K562 (cell line): ENCODE measurements around the gene PARD3B. TPM values are rescaled to one million over a fixed set of nuclear protein-coding genes. Genes with fewer than 3 reads are reported as not detected.

ENCODE experiments used
- ATAC-seq: fragments of 200-7000 bp; cut with Tn5 transposase; 3 replicates; pipeline ENCODE4 v1.9.1; 2020; ENCODE audit warnings: moderate library complexity
- BruUV-seq: library from RNA; stranded (reverse); fragments of 400-500 nt; replicated peaks from 2 replicates; lab custom pipeline; 2021; lab: Mats Ljungman, UMichigan
- CTCF ChIA-PET: fragments of 300-600 bp; formaldehyde crosslinking; extraction: SDS; loops from one replicate; lab custom pipeline; 2021; ENCODE audit warnings: low intra/inter-chr PET ratio; lab: Yijun Ruan, JAX
- POLR2A ChIA-PET: fragments of 300-600, 350-650 bp; sonication (Branson Sonifier 250); formaldehyde crosslinking; extraction: SDS; loops from one replicate; lab custom pipeline; 2021; ENCODE audit warnings: antibody characterized with exemption, inconsistent platforms; lab: Yijun Ruan, JAX
- DNase-seq, 4 experiments: peaks; one replicate each; pipeline versions ENCODE4 v3.0.0 to v3.0.0-alpha.2; 2011 to 2018; ENCODE audit warnings: low spot score in 3 of 4, mixed read lengths in 3 of 4; ENCODE audit errors: extremely low read depth in 1 of 4
- FAIRE-seq: peaks from 2 replicates; lab custom pipeline; 2011; peaks lifted over from hg19 to GRCh38; lab: Jason Lieb, UNC
- H2AFZ ChIP-seq: 2 replicates; pipeline ENCODE4 v1.6.0; 2011; ENCODE audit warnings: low read depth, low read length, control low read depth, inconsistent platforms
- H3K27ac ChIP-seq: fragments of 200-600 bp; 3 replicates; pipeline ENCODE4 v1.8.0; 2011; ENCODE audit warnings: low read depth, mild to moderate bottlenecking, control low read depth, inconsistent platforms, low read length, moderate library complexity, mixed read lengths; ENCODE audit errors: extremely low read depth
- H3K27me3 ChIP-seq, 2 experiments: fragments of 300-600 bp in 1 of 2; 2 replicates in 1 of 2; 3 replicates in 1 of 2; pipeline versions ENCODE4 v1.6.0 to v1.8.0; 2011; ENCODE audit warnings: inconsistent platforms in 2 of 2, low read length in 2 of 2, mild to moderate bottlenecking in 1 of 2, mixed read lengths in 1 of 2, moderate library complexity in 1 of 2; ENCODE audit not compliant: control insufficient read depth in 2 of 2, insufficient read depth in 2 of 2
- H3K36me3 ChIP-seq: fragments of 300-600 bp; 3 replicates; pipeline ENCODE4 v1.8.0; 2011; ENCODE audit warnings: mild to moderate bottlenecking, low read length, inconsistent platforms; ENCODE audit not compliant: control insufficient read depth, insufficient read depth
- H3K4me1 ChIP-seq, 2 experiments: fragments of 200-600 bp in 1 of 2; replicated peaks in 1 of 2; 2 replicates in 1 of 2; 3 replicates in 1 of 2; pipeline versions ENCODE4 v1.5.1 to v1.8.0; 2011; ENCODE audit warnings: inconsistent platforms in 2 of 2, low read length in 2 of 2, mild to moderate bottlenecking in 1 of 2, mixed read lengths in 1 of 2, moderate library complexity in 1 of 2; ENCODE audit not compliant: control insufficient read depth in 2 of 2, insufficient read depth in 2 of 2
- H3K4me2 ChIP-seq: 2 replicates; pipeline ENCODE4 v1.6.1; 2011; ENCODE audit warnings: low read length, control low read depth, inconsistent platforms, mixed read lengths; ENCODE audit not compliant: insufficient read depth
- H3K4me3 ChIP-seq: fragments of 200-600 bp; sonication (generic), shearing (Covaris generic); 2 replicates; pipeline ENCODE4 v1.5.1; 2016; ENCODE audit warnings: control low read depth, inconsistent platforms
- H3K79me2 ChIP-seq: fragments of 200-600 bp; 3 replicates; pipeline ENCODE4 v1.8.0; 2011; ENCODE audit warnings: low read length, inconsistent platforms; ENCODE audit not compliant: control insufficient read depth, insufficient read depth
- H3K9ac ChIP-seq, 2 experiments: 2 replicates each; pipeline versions ENCODE4 v1.6.0 to v1.6.1; 2011; ENCODE audit warnings: low read depth in 2 of 2, low read length in 2 of 2, control low read depth in 1 of 2, inconsistent platforms in 1 of 2, mild to moderate bottlenecking in 1 of 2, mixed read lengths in 1 of 2; ENCODE audit not compliant: insufficient read depth in 1 of 2
- H3K9me1 ChIP-seq: one replicate; pipeline ENCODE4 v1.6.0; 2011; ENCODE audit warnings: inconsistent platforms, mild to moderate bottlenecking, low read length, moderate library complexity; ENCODE audit not compliant: control insufficient read depth, insufficient read depth
- H3K9me3 ChIP-seq: replicated peaks from 2 replicates; pipeline ENCODE4 v1.5.1; 2011; ENCODE audit warnings: low read depth, low read length, inconsistent platforms; ENCODE audit not compliant: control insufficient read depth, insufficient read depth
- H4K20me1 ChIP-seq: replicated peaks from 2 replicates; pipeline ENCODE4 v1.6.1; 2011; ENCODE audit warnings: low read length, inconsistent platforms, mixed read lengths; ENCODE audit not compliant: control insufficient read depth, insufficient read depth
- GTF2F1 ChIP-seq: IDR thresholded peaks from 2 replicates; pipeline ENCODE4 v1.6.1; 2011; ENCODE audit warnings: low read depth, low read length, improper control_type of control experiment
- NR2C1 ChIP-seq, 2 experiments: fragments of 450-650 bp; IDR thresholded peaks; 2 replicates each; pipeline ENCODE4 v1.6.1; 2017; ENCODE audit warnings: mild to moderate bottlenecking in 2 of 2, antibody characterized with exemption in 1 of 2, inconsistent platforms in 1 of 2, missing compliant biosample characterization in 1 of 2, missing genetic modification characterization in 1 of 2
- PHB2 ChIP-seq: fragments of 450-650 bp; IDR thresholded peaks from 2 replicates; pipeline ENCODE4 v1.6.1; 2017; ENCODE audit warnings: low read depth
- PHTF2 ChIP-seq: fragments of 250-450 bp; sonication (Bioruptor Pico); IDR thresholded peaks from 2 replicates; pipeline ENCODE4 v1.5.0; 2021; ENCODE audit warnings: mild to moderate bottlenecking
- TEAD1 ChIP-seq, 2 experiments: fragments of 450-650 bp in 1 of 2; sonication (generic) in 1 of 2; formaldehyde crosslinking; IDR thresholded peaks; 2 replicates each; pipeline versions ENCODE4 v1.4.0 to v1.8.0; 2020 to 2022; ENCODE audit warnings: mild to moderate bottlenecking in 2 of 2, missing genetic modification reagents in 1 of 2
- WGBS: fragments of 100-300 bp; shearing (Covaris generic); methylation state at CpG from one replicate; pipeline ENCODE4 v1.1.6; 2016; ENCODE audit warnings: low coverage, mixed read lengths; ENCODE audit not compliant: insufficient coverage; ENCODE audit errors: missing lambda C conversion rate; 5-methylcytosine and 5-hydroxymethylcytosine counted together
- in situ Hi-C: fragments of 300-500 bp; cut with MboI; formaldehyde crosslinking; loops from 4 replicates; pipeline ENCODE4 v1.15.0; 2018; ENCODE audit warnings: inconsistent platforms, mixed read lengths
- intact Hi-C: fragments of 100-400 bp; cut with micrococcal nuclease; formaldehyde crosslinking; loops from 2 replicates; pipeline ENCODE4 v1.14.2; 2022
- polyA plus RNA-seq, 8 experiments: library from polyadenylated mRNA; depleted of rRNA in 4 of 8; stranded (reverse) in 5 of 8; unstranded in 3 of 8; fragments of >200 nt; fragmentation: Nextera tagmentation in 2 of 8; fragmentation: Illumina TruSeq in 1 of 8; extraction: Ambion mirVana in 2 of 8; extraction: Trizol in 1 of 8; gene quantifications; 2 replicates each; pipeline versions ENCODE4 v1.2.1 to v1.2.3, GENCODE V29; 2011 to 2014; ENCODE audit warnings: inconsistent platforms in 1 of 8, missing spikeins in 1 of 8
- total RNA-seq, 7 experiments: library from RNA; depleted of rRNA in 6 of 7; stranded (reverse); fragments of >200 nt in 6 of 7; fragmentation: Illumina TruSeq in 2 of 7; extraction: Trizol in 2 of 7; gene quantifications; 2 replicates each; pipeline versions ENCODE4 v1.2.1 to v1.2.3, GENCODE V29; 2011 to 2021; ENCODE audit warnings: low replicate concordance in 1 of 7
- TF ChIP-seq, protein P1 (sequence below): sonication (generic); formaldehyde crosslinking; IDR thresholded peaks from 2 replicates; pipeline ENCODE4 v1.8.1; 2023; ENCODE audit warnings: missing genetic modification reagents, mild to moderate bottlenecking, borderline replicate concordance
- TF ChIP-seq, protein P2 (sequence below), 3 experiments: fragments of 200-800 bp in 1 of 3; sonication (Bioruptor generic) in 1 of 3; sonication (generic) in 1 of 3; formaldehyde crosslinking in 1 of 3; IDR thresholded peaks; 2 replicates each; pipeline versions ENCODE4 v1.6.1 to v1.8.0; 2016 to 2022; ENCODE audit warnings: mild to moderate bottlenecking in 2 of 3, missing compliant biosample characterization in 2 of 3, missing genetic modification characterization in 2 of 3, missing genetic modification reagents in 1 of 3

PARD3B gene
- total and polyA plus RNA-seq, 9 of the 15 experiments (the other 6 are each of a cell fraction or from before 2014, with no cell fraction given): 0.15 to 3.0 (median 1.1) TPM

DNA sequence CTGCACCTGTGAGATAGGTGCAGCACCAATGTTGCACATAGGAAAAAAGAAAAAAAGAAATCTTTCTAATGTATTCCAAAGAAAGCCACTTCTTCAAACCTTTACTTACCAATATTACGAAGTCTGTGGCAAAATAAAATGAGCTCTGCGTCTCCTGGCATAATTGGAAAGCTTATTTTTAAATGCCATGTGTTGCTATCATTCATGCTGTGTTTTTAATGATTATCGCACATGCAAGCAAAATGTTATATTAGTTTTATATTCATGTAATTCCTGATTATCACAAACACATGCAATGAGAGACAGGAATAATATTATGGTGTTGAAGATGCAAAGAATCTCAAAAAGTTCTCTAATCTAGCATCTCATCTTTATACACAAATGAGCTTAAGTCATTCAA is 47.0 kb upstream of the PARD3B start:
- intact Hi-C loops (no loop called here), in situ Hi-C loops (no loop called here)
- no TSS peak for BruUV-seq
- no peak overlapping the region for H3K9ac ChIP-seq
- no peak for FAIRE-seq
- no peak for ATAC-seq
- H3K79me2 ChIP-seq: no peaks in the 10 kb centered on the region
- no peak overlapping the region for H3K4me2 ChIP-seq
- H3K27me3 ChIP-seq: no peaks in the 10 kb centered on the region
- no peak for TF ChIP-seq GTF2F1
- TF ChIP-seq, protein P1, sequence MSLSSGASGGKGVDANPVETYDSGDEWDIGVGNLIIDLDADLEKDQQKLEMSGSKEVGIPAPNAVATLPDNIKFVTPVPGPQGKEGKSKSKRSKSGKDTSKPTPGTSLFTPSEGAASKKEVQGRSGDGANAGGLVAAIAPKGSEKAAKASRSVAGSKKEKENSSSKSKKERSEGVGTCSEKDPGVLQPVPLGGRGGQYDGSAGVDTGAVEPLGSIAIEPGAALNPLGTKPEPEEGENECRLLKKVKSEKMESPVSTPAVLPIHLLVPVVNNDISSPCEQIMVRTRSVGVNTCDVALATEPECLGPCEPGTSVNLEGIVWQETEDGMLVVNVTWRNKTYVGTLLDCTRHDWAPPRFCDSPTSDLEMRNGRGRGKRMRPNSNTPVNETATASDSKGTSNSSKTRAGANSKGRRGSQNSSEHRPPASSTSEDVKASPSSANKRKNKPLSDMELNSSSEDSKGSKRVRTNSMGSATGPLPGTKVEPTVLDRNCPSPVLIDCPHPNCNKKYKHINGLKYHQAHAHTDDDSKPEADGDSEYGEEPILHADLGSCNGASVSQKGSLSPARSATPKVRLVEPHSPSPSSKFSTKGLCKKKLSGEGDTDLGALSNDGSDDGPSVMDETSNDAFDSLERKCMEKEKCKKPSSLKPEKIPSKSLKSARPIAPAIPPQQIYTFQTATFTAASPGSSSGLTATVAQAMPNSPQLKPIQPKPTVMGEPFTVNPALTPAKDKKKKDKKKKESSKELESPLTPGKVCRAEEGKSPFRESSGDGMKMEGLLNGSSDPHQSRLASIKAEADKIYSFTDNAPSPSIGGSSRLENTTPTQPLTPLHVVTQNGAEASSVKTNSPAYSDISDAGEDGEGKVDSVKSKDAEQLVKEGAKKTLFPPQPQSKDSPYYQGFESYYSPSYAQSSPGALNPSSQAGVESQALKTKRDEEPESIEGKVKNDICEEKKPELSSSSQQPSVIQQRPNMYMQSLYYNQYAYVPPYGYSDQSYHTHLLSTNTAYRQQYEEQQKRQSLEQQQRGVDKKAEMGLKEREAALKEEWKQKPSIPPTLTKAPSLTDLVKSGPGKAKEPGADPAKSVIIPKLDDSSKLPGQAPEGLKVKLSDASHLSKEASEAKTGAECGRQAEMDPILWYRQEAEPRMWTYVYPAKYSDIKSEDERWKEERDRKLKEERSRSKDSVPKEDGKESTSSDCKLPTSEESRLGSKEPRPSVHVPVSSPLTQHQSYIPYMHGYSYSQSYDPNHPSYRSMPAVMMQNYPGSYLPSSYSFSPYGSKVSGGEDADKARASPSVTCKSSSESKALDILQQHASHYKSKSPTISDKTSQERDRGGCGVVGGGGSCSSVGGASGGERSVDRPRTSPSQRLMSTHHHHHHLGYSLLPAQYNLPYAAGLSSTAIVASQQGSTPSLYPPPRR (CRISPR knock-in tag): no peak
- no peak for TF ChIP-seq NR2C1 (IDR thresholded peaks at IDR 0.05)
- no peak for TF ChIP-seq NR2C1 (tag; IDR thresholded peaks at IDR 0.05)
- no peak for TF ChIP-seq TEAD1 (CRISPR knock-in tag; IDR thresholded peaks at IDR 0.05)
- TF ChIP-seq PHB2: no peak
- TF ChIP-seq, protein P2, sequence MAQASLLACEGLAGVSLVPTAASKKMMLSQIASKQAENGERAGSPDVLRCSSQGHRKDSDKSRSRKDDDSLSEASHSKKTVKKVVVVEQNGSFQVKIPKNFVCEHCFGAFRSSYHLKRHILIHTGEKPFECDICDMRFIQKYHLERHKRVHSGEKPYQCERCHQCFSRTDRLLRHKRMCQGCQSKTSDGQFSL (CRISPR knock-in tag; IDR thresholded peaks at IDR 0.05): no peak
- TF ChIP-seq, protein P2 (tag; IDR thresholded peaks at IDR 0.05): no peak
- TF ChIP-seq PHTF2 (CRISPR knock-in tag): no peak
- no peaks in the 10 kb centered on the region for H3K9me1 ChIP-seq
- H3K9me3 ChIP-seq: no peaks in the 10 kb centered on the region
- 49% methylated on average over 3 of the region's 3 CpGs for WGBS
- H3K36me3 ChIP-seq: no peaks in the 10 kb centered on the region
- H3K4me3 ChIP-seq: no peak overlapping the region
- no peak overlapping the region for H3K27ac ChIP-seq
- DNase-seq: no peak
- H4K20me1 ChIP-seq: no peaks in the 10 kb centered on the region
- no peaks in the 10 kb centered on the region for H3K4me1 ChIP-seq
- H2AFZ ChIP-seq: no peak overlapping the region
- ChIA-PET POLR2A (no interaction called here), CTCF (no interaction called here)
